GM18909 (cell line): ENCODE measurements around the gene PNKD.

ENCODE experiments used
- ATAC-seq: cut with Tn5 transposase; IDR thresholded peaks from one replicate; pipeline ENCODE4 v1.9.1; 2021; ENCODE audit warnings: mild to moderate bottlenecking; ENCODE audit not compliant: unreplicated experiment, poor library complexity

The PNKD gene

DNA sequence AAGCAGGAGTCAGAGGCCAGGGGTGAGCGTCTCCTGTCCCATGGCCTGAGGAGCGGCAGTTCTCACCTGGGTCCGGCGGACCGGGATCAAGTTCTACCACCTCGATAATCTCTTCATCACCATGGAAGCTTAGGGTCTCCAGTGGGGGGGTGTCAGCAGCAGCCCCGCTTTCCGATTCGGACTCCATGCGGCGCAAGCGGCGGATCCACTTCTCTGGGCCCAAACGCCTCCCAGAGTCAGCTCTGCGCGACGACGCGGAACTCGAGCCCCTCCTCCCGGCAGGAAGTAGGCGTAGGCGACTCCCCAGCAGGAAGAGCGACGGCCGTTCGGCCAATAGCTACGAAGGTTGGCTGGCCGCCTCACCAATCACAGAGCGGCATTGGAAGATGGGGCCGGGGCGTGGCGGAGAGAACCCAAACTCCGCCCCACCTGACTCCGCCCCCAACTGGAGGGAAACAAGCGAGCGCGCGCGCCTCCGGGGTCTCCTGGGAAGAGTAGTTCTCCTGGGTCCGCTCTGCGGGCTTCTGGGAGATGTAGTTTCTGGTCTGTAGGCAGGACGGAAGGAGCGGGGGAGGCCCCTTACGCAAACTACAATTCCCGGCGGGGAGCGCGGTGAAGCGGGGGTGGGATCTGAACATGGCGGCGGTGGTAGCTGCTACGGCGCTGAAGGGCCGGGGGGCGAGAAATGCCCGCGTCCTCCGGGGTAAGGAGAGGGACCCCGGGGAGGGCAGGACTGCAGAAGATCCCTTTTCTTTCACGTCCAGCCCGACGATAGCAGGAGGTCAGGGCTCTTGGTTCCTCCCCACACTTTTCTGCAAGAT lies at the start of gene PNKD, which contains the start of gene AAMP:
Gene PNKD, plus strand, starts transcription at position 620 of the 821 bp plus-strand sequence. Its CDS starts 17 bp downstream, at position 637.
Gene AAMP, minus strand, starts transcription at position 238 of the 821 bp plus-strand sequence. Its CDS starts 51 bp downstream, at position 187.
- ATAC-seq: peak; percentile 92

DNA sequence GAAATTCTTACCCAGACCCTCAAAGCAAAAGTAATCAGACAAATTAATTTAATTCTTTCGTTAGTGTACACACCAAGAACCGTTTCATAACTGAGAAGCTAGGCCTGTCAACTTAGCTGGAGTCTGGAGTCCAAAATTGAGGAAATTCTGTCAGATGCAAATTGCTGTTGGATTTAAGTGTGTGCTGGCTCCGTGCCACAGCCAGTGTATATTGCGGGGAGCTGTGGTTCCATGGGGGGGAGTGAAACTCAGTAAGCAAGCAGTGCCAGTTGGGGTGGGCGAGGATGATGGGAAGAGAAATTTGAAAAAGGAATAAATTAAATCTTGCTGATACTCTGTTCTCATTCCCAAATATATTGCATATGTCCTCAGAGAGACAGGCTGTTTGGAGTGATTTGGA lies 49.3 kb upstream of the PNKD start:
- ATAC-seq: no peak

GRCh38 chr2:218223046-218223445 lies 47.3 kb upstream of the PNKD start:
- ATAC-seq: no peak

DNA sequence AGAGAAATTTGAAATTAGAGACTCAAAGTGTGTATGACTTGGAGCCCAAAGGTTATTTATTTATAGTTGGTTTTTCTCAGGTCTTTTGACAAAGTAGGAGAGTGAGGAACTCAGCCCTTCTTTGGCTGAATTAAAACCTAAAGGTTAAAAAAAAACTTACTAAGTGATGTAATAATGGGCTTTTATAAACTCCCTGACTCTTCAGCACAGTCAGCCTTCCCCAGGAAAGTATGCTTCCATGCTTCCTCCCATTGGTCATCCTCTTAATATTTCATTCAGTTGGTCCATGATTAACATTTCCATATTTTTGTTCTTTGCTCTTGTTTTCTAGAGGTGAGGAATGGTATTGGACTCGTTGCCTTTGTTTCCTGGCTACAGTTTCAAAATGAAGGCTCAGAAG lies 46.1 kb upstream of the PNKD start:
- no peak for ATAC-seq

DNA sequence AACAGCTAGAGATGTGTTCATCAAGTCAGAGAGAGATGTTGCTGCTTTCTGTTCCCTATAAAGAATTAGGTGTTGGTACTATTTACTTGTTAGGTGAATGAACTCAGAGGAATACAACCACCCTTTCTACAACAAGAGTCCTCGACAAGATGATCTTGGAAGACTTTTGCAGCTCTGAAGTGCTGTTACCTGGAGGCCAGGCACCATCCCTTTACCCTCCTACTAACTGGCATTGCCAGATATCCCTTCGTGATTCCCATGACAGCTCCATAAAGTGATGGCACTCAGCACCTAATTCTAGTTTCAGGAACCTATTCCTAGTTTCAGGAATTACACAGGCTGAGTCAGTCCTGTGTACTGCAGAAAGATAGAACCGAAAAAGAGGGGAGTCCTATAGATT lies 43.4 kb upstream of the PNKD start:
- ATAC-seq: no peak

DNA sequence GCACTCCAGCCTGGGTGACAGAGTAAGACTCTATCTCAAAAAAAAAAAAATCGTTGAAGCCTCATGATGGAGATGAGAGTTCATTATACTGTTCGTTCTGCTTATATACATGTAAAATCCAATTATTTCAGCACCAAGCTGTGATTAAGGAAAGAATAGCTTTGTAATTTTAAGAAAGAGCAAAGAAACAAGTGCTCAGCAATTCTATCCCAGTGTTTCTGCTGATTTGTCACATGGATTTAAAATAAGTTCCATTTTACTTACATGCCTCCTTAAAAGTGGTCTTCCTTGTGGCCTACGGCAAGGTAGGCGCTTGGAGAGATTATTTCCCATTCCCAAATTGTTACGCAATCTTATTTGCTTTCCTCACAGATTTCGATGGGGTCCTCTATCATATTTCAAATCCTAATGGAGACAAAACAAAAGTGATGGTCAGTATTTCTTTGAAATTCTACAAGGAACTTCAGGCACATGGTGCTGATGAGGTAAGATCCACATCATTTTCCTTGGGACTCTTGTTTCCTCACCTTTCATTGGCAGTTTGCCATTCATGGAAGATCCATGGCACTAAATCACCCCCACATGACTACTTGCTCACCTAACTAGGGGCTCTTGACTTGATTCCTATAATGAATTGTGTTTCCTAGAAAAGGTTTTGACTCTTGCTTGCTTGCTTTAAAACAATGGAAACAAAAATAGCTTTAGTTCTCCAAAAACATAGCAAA lies 41.8 kb upstream of the PNKD start:
- no peak for ATAC-seq

- ATAC-seq: peak; percentile 73
Observed at GRCh38 chr2:218229239-218229638, 41.1 kb upstream of the PNKD start.

- no peak for ATAC-seq
Observed at GRCh38 chr2:218229851-218230250, 40.5 kb upstream of the PNKD start.

DNA sequence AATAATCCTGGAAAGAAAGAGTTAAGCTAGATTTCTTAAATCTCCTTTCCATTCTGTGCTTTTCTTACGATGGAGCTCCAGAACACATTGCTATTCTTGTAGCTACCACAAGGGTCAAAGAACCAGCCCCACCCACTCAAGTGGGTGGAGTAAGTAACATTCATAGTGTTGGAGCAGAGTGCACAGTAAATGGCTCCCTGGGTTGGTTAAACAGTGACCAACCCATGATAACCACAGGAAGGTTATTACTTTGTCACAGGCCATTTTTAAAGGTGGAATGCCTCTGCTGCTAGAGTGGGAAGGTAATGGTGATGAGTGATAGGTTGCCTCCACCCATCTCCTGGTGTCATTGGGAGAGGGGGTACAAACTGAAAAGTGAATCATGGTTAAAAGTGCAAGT lies 39.4 kb upstream of the PNKD start:
- peak; percentile 91 for ATAC-seq

GRCh38 chr2:218233543-218233942 lies 36.8 kb upstream of the PNKD start:
- ATAC-seq: no peak

DNA sequence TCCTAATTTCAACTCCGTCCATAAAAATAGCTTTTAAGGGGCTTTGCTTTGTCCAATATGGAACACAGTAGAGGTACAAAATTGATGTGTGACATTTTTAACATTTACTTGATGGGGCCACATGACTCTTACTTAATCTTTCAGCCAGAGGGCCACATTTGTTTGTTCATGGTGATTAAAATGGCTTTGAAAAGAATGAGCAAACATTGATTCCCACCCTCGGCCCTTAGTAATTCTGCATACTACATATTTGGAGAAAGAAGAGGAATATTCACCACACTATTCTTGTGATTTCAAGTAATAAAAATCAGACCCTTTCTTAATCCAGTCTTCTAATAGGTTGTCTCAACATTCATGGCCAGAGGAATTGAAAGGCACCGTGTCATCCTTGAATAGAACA lies 35.8 kb upstream of the PNKD start:
- no peak for ATAC-seq

- no peak for ATAC-seq
Observed at GRCh38 chr2:218235017-218235416, 35.3 kb upstream of the PNKD start.

GRCh38 chr2:218236829-218237228 lies 33.5 kb upstream of the PNKD start:
- no peak for ATAC-seq

GRCh38 chr2:218238887-218239286 lies 31.4 kb upstream of the PNKD start:
- ATAC-seq: no peak

DNA sequence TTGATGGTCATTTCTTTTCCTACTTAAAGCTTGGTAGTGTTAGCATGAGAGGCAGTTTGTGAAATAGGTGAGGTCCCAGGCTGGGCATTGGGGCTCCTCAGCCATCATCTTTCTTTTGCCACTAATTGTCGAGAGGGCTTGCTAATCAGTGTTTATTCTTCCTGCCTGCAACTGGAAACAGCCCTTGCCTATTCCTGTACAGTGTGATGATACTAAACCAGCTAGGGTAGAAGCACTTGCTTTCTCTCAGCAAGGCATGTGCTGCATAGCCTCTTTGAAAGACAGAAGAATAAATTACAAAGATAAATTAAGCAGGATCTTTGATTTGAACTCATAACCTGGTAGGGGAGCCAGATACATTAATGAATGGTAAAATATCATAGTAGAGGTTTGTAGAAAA lies 26.1 kb upstream of the PNKD start:
- no peak for ATAC-seq

DNA sequence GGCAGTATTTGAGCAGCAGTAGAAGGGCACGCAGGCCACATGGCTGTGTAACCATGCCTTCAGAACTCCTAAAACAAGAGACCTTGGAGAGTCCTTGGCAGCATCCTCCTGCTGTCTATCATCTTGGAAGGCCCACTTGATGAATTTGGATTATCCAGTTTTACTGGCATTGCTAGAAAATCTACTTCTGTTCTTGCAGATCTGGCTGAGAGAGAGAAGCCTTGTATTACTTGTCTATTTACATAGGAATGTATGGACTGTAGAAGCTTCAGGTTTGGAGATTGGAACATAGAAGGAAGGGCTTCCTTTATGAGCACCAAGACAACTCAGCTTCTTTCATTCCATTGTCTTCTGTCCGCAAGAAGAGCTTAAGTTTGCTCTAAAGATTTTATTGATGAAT lies 25.7 kb upstream of the PNKD start:
- ATAC-seq: no peak

- ATAC-seq: no peak
Observed at GRCh38 chr2:218245214-218245613, 25.1 kb upstream of the PNKD start.

DNA sequence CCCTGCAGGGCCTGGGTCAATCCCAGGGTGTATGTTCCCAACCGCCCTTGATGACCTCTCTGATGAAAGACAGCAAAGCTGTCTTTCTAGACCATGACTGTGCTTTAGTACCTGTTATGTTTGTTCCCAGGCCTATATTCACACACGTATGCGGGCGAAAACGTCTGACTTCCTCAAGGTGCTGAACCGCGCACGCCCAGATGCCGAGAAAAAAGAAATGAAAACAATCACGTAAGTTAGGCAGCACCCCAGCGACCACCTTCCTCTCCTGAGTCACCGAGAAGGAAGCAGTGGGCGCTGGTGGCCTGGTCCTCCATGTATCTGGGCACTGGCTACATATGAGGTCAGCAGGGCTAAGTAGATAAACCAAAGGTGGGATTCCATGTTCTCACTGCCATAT lies 20.6 kb upstream of the PNKD start:
- ATAC-seq: no peak

DNA sequence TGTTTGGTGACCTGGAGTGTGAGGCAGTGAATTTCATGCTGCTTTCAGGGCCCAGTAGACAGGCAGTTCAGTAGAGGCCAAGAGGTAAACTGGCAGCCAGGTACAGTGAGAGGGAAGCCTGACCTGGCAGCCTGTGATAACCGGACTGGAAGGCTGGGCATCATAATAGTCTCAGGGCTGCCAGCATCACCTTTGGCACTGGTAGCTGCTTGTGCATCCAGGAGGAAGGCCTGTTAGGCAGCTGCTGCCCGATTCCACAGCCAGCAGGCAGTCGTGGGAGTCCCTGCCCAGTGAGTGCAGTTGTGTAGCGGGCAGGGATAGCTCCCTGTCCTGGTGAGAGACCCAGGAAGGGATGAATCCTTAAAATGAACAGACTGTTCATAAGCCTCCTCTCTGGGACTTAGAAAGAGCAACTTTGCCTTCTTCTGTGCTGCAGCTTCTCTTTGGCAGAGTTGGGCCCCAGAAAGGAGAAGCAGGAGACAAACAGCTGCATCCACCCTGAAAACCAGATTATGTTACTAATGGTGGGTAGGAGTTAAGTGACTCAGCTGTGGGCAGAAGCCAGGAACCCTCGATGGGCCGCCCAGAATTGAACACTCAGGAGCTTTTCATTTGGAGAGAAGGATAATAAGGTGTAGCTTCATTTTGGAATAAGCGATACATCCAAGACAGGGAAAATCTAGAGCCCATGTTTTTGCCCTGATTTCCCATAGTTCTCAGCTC lies 17.6 kb upstream of the PNKD start:
- ATAC-seq: no peak

DNA sequence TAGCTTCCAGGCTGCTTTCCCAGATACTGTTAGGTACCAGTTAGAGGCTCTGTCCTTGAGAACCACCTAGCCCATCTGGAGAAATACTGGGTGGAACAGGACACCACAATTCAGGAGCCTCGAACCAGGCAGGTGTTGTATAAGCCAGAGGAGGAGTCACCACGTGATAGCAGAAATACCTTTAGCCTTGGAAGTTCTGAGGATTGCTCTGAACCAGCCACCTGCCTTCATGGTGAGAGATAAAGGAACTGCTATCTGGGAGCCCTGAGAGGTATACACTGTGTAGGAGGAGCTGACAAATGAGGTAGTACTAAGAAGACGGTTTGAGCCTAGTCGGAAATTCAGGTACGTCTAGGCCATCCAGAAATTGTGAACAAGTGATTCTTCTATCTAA lies 17.1 kb upstream of the PNKD start:
- ATAC-seq: no peak

DNA sequence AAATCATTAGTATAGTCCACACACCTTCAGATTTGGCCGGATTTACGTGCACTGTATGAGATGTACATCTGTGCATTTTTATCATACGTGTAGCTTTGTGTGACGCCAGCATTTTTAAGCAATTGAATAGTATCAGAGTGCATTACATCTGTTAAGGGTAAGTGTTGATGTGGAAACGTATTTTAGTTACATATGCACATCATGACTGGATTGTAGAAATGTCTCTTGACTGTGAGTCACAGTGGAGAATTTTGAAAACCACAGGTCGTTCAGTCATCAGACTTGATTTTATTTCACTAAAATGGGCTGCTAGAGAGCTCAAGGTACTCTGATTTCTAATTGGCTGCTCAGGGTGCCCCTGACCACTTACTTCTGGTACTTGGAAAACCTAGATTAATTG lies 14.9 kb upstream of the PNKD start:
- ATAC-seq: no peak
